Middle frontal gyrus (tissue), 1 donor: ENCODE measurements around the gene SPATA13.

ENCODE experiments used
- DNase-seq: peaks from one replicate; pipeline ENCODE4 v3.0.0-alpha.2; 2015; ENCODE audit warnings: low spot score; ENCODE audit errors: extremely low spot score

The SPATA13 gene

DNA sequence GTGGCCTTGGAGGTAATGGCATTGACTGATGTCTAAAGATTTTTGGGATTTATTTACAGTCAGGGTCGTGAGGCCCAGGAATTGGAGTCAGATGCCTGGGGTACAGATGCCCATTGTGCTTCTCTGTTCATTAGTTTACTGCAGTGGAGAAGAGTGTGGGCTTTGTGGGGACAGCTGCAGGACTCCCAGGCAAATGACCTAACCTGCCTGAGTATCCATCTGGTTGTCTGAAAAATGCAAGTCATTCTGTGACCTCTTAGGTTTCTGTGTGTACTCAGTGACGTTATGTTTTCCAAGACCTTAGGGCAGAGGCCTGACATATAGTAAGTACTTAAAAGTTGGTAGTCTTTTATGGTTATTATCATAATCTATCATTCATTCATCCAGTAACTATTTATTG, 60.5 kb downstream of the SPATA13 start:
- DNase-seq = no peak

DNA sequence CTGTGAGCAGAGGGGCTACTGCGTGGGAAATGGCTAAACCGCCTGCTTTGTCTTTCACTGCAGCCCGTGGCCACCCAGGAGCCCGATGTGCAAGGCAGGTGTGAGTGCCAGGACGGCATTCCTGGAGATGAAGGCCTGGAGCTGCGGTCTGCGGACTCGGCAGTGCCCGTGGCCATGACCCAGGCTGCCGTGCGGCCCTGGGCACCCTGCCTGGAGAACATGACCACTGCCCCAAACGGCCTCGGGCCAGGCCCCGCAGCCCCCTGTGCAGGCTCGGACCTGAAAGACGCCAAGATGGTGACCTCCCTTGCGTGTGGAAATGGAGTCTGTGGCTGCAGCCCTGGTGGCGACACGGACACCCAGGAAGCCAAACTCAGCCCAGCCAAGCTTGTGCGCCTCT, 62.2 kb downstream of the SPATA13 start:
- no peak for DNase-seq

- no peak for DNase-seq
Measured at GRCh38 chr13:24223341-24224231, 63.1 kb downstream of the SPATA13 start.

GRCh38 chr13:24224232-24224680, 63.7 kb downstream of the SPATA13 start:
- no peak for DNase-seq

DNA sequence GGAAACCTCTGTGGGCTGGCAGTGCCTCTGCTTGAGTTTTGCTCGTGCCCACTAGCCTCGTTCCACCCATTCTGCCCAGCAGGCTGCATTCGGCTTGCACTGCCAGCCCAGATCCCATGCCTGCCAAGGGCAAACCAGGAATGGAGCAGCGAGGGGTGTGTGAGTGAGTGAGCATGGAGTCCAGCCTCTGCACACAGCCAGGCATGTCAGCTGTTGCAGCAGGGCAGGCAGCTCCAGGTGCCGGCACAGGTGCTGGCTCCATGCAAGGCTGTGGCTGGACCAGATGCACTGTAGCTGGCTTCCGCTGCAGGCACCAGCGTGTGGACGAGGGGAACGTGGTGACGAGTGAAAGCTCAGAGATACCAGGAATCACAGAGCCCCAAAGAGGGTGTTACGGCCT, 64.5 kb downstream of the SPATA13 start:
- DNase-seq = no peak

DNA sequence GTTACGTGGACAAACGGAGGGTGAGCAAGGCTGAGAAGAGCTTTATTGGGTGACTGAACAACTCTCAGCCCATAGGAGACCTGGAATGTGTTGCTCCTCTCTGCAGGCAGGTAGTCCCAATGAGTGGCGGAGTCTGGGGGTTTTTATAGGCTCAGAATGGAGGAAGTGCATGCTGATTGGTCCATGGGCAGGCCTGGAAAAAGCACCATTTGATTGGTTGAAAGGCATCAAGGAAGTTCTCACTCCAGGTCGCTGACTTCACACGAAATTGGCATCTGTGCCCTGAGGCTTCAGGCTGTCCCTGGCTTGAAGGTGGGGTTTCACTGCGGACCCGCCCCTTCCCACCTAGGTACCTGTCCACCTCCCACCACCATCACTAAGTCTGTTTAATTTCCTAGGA, 65.4 kb downstream of the SPATA13 start:
- no peak for DNase-seq

DNA sequence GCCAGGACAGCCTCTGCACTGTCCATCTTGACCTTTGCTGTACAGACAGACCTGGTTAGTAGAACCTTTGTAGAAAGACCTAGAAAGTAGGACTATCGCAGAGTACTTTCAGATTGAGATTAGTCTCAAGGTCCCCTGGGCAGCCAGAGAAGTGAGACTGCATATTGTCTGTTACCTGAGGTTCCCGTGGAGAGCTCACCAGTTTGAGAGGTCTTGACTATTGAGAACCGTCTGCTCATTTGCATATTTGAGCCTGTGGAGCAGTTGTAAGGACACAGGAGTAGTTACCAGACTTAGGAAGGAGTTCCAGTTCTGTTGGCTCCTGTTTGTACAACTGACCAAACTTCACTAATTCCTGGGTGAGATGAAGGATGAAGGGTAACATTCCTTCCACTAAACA, 66.2 kb downstream of the SPATA13 start:
- no peak for DNase-seq

DNA sequence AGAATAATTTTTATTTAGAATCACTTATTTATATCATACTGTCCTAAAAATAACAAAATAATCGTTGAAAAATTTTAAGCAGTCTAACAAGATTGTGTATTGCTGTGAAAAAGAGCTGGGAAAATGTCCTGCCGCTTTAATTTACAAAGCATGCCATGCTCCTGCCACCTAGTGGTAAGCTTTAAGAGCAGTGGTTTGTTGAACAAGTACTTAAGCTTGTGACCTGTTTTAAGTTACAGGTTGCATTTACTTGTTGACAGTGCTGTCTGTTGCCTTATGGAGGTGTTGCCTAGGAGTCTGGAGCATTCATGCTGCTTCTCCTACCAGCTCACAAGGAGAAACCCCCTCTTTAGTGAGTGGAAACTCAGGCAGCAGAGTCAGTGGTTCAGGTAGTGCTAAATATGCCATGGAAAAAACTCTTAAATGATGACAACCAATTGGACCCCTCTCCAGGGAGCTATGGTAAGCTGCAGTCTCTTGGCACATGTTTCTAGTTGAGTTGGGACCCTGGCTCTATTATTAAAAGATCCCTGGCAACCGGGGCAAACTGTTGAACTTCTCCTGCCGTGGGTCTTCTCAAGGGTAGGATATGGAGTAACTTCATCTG, 68.4 kb downstream of the SPATA13 start:
- DNase-seq = peak; percentile 69

DNA sequence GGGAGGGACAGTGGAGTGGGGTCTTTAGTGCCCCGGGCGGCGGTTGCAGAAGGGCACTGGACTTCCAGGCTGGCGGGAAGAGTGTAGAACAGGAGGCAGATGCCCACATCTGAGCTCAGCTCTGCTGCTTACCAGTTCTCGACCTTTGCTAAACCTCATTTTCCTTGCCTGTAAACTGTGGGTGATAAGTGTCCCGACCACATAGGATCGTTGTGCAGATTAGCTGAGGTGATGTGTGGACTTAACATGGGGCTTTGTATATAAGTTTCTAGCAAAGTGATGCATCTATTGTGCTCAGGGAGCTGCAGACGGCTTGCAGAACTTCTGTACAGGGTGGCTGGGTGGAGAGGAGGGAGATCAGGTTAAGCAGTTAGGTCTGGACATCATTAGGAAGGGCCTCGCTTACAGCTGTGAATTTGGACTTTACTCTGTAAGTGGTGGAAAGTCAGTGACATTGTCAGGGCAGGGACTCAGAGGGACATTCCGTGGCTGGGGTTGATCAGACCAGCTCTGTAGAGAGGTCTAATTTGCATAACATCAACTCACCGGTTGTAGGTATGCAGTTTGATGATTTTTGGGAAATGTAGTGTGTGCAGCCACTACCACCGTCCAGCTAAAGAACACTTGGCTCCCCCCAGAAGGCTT, 70.0 kb downstream of the SPATA13 start:
- no peak for DNase-seq

DNA sequence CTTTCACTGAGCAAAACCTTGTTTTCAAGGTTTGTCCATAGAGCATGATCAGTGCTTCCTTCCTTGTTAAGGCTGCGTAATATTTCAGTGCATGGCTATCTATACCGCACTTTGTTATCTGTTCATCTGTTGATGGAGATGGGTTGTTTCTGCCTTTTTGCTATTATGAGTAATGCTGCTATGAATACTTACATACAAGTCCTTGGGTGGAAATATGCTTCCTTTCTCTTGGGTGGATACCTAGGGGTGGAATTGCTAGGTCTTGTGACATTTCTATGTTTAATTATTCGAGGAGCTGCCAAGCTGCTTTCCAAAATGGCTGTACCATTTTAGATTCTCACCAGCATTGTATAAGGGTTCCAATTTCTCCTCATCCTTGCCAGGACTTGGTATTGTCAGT, 70.9 kb downstream of the SPATA13 start:
- no peak for DNase-seq

DNA sequence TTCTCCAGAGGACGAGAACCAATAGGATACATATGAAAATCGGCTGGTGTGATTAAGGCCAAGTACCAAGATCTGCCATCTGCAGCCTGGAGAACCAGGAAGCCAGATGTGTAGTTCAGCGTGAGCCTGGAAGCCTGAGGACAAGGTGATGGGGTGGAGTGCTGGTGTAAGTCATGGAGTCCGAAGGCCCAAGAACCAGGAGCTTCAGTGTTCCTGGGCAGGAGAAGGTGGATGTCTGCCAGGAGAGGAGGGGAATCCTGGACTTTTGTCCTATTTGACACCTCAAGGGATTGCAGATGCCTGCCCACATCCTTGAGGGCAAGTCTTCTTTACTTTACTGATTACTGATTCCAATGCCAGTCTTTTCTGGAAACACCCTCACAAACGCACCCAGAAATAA, 71.5 kb downstream of the SPATA13 start:
- DNase-seq = no peak

DNA sequence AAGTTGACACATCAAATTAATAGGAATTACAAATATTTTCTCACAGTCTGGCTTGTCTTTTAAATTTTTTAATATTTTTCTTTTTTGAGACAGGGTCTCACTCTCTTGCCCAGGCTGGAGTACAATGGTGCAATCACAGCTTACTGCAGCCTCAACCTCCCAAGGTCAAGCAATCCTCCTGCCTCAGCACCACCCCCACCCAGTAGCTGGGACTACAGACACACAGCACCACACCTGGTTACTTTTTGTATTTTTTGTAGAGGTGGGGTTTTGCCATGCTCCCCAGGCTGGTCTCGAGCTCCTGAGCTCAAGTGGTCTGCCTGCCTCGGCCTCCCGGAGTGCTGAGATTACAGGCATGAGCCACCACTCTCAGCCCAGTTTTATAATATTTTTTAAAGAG, 72.0 kb downstream of the SPATA13 start:
- DNase-seq = no peak

GRCh38 chr13:24233351-24233901, 72.9 kb downstream of the SPATA13 start:
- DNase-seq = no peak

DNA sequence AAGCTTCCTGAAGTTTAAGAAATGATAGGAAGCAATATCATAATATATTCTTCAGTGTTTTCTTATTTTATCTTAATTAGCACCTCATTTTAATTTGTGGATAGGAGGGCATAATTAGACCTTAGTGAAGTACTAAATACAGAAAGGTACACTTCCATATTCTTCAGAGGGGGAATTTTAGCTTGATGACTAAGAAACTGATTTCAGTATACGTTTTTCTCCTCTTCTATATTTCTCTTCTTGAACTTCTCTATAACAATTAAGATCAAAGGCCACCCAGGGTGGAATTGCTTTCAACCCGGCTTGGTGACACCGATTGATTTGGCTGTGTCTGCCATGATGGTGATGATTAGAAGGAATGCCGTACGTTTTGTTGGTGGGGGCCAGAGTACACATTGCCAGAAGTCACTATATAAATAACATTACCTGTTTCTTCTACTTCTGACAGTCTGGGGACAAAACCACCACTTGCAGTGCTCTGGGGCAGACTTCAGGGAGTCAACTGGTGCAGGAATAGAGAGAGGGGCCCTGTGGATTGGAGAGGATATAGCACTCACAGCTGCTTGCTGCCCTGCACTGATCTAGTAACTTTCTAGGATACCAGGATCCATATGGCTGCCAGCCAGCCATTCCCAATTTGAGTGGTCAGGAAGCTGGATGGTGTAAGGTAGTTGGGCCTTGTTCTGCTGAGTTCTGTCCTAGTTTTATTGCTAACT, 73.8 kb downstream of the SPATA13 start:
- no peak for DNase-seq

- no peak for DNase-seq
Measured at GRCh38 chr13:24237356-24237755, 76.8 kb downstream of the SPATA13 start.

GRCh38 chr13:24241336-24241735, 80.8 kb downstream of the SPATA13 start:
- DNase-seq = no peak

DNA sequence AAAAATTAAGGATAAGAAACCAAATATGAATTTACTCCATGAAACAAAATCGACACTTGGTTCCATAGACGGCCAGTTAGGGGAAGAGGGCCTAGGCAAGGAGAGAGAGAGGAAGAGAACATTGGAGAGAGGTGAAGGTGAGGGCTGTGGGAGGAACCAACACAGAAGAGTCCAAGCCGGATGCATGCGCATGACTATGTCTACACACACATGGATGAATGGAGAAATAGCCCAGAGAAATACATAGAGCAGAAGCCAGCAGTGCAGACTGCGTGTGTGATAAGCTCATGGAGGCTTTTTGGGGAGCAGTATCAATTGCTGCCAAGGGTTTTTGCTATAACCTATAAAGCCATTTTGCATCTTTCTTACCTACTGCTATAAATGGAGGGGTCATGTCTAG, 81.6 kb downstream of the SPATA13 start:
- no peak for DNase-seq

GRCh38 chr13:24243302-24243701, 82.8 kb downstream of the SPATA13 start:
- DNase-seq = no peak

DNA sequence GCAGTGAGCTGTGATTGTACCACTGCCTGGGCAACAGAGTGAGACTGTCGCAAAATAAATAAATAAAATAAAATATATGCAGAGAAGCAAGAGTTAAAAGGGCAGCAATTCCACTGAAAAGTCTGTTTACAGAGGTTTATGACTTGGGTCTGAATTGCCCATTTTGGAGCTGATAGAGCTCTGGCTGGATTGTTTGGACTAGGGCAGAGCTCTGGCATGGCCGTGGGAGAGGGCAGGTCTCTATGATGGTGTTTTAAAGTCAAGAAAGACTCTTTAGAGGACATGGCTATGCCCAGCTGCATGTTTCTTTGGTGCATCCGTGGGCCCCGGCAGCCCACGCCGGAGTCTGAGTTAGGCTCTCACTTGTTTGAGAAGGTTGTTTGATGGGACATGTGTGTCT, 84.3 kb downstream of the SPATA13 start:
- no peak for DNase-seq

DNA sequence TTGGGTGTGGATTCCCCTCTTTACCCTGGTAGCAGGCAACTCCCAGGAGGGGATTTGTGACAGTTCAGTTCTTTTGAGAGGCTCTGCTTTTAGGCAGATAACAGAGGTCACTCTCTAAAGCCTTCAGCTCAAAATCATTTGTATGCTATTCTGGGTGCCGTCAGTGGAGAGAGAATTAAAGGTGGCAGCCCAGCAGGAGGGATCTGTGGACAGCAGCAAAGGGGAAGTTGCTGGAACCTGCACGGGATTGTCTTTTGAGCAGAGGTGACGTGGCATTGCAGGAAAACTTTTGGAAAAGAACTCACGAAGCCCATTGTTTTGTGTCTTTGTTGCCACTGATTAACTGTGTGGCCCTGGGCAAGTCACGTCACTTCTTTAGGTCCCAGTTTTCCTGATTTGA, 86.5 kb downstream of the SPATA13 start:
- no peak for DNase-seq

DNA sequence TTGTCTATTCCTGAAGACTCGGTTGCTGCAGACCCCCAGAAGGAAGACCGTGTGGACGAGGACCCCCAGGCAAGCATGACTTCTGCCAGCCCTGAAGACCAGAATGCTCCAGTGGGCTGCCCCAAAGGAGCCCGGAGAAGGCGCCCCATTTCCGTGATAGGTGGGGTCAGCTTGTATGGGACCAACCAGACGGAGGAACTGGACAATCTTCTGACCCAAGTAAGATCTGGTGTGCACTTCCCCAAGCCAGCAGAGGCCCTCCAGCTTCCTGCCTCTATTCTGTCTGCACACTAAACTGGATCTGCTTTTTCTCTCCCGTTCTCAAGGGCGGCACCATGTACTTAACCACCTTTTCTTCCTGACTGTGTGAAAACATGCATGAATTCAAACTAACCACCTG, 89.1 kb downstream of the SPATA13 start:
- DNase-seq = no peak
